Measurements from ENCODE around the gene SEPTIN10.

- TF ChIP-seq CTCF (IDR thresholded peaks at IDR 0.05 in 2 of 3, conservative IDR thresholded peaks at IDR 0.05 in 1 of 3; ENCODE audit: borderline replicate concordance in 1 of 3, insufficient read depth in 1 of 3, low read depth in 2 of 3, low read length in 2 of 3) (no peak), POLR2A (IDR thresholded peaks at IDR 0.05; ENCODE audit: borderline replicate concordance, extremely low read depth, insufficient read depth, insufficient read length) (no peak), RAD21 (IDR thresholded peaks at IDR 0.05; ENCODE audit: low read depth) (no peak), ZFX (IDR thresholded peaks at IDR 0.05) (no peak), MAX (IDR thresholded peaks at IDR 0.05) (no peak), SP1 (IDR thresholded peaks at IDR 0.05; ENCODE audit: low read depth) (no peak), ZBTB33 (IDR thresholded peaks at IDR 0.05; ENCODE audit: extremely low read depth, insufficient replicate concordance, low read length) (no peak), CEBPB (IDR thresholded peaks at IDR 0.05; ENCODE audit: low read depth) (no peak), ATF3 (IDR thresholded peaks at IDR 0.05) (no peak), ZNF274 (IDR thresholded peaks at IDR 0.05; ENCODE audit: low read depth, low read length) (no peak), EZH2 (IDR thresholded peaks at IDR 0.05) (no peak), YY1 (IDR thresholded peaks at IDR 0.05; ENCODE audit: extremely low read depth, insufficient replicate concordance, low read depth, low read length) (no peak), EZH2phosphoT487 (IDR thresholded peaks at IDR 0.05; ENCODE audit: borderline replicate concordance) (no peak), SIN3A (IDR thresholded peaks at IDR 0.05; ENCODE audit: low read depth) (no peak)
Observed at GRCh38 chr2:109601783-109602182, 12.0 kb downstream of the SEPTIN10 start.
